ENCODE data around the gene CTSW. TPM values are rescaled to one million over a fixed set of nuclear protein-coding genes. Genes with fewer than 3 reads are reported as not detected.
A peak's percentile ranks its signal among the peaks of the same experiment; 100 is the strongest.
"Not testable (repeated sequence)": the region's sequence is repeated elsewhere in the genome, so short reads cannot be mapped to it uniquely, and the experiment has no call there.

The CTSW gene, protein sequence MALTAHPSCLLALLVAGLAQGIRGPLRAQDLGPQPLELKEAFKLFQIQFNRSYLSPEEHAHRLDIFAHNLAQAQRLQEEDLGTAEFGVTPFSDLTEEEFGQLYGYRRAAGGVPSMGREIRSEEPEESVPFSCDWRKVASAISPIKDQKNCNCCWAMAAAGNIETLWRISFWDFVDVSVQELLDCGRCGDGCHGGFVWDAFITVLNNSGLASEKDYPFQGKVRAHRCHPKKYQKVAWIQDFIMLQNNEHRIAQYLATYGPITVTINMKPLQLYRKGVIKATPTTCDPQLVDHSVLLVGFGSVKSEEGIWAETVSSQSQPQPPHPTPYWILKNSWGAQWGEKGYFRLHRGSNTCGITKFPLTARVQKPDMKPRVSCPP
- 1 to 10 TPM; 1.5 to 2.4 TPM for total RNA-seq
- long read RNA-seq, result 0 reads

DNA sequence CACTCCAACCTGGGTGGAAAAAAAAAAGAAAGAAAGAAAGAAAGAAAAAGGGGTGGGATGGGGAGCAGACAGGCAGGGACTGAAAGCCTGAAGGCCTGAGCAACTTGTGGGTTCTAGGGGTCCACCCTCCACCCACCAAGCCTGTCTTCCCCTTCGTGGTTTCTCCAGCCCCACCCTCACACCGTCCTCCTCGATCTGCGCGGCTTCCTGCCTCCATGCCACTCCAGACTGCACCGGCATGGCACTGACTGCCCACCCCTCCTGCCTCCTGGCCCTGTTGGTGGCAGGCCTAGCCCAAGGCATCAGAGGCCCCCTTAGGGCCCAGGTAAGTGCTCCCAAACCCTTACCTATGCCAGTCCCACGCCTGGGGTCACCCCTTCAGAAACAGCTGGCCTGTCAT lies at the start of gene CTSW:
Gene CTSW, plus strand, starts transcription at position 221 of the 400 bp plus-strand sequence. Its CDS starts 18 bp downstream, at position 239.
- DNase-seq (peak in 1 of 2 donors; percentile 16), ATAC-seq (no peak)
- intact Hi-C loops (cut with DNase I, micrococcal nuclease), result loop anchor here (5.0 to 10.0 kb wide), 2 partner anchors 105 to 108 kb away; no protein-coding TSS in a partner anchor

GRCh38 chr11:65832231-65832630 lies 47.4 kb upstream of the CTSW start:
- ATAC-seq; intact Hi-C loops (cut with DNase I, micrococcal nuclease); DNase-seq: not testable (repeated sequence)

- peak; percentile 94 to 96 for DNase-seq
- ATAC-seq, result peak; percentile 100
- intact Hi-C loops (cut with DNase I, micrococcal nuclease), result no loop called here
These were observed 46.2 kb upstream of the CTSW start, which contains the start of gene SNX32 for GRCh38 chr11:65833297-65834030. Gene SNX32, plus strand, starts transcription at chr11:65833963. Its CDS starts 103 bp downstream, at chr11:65834066.

- DNase-seq (no peak), ATAC-seq (peak; percentile 5)
- intact Hi-C loops (cut with DNase I, micrococcal nuclease), result no loop called here
These were observed 45.4 kb upstream of the CTSW start for GRCh38 chr11:65834202-65834601.

GRCh38 chr11:65842144-65842543 lies 37.5 kb upstream of the CTSW start:
- peak; percentile 23 for ATAC-seq
- intact Hi-C loops (cut with DNase I, micrococcal nuclease), result no loop called here
- no peak for DNase-seq

DNA sequence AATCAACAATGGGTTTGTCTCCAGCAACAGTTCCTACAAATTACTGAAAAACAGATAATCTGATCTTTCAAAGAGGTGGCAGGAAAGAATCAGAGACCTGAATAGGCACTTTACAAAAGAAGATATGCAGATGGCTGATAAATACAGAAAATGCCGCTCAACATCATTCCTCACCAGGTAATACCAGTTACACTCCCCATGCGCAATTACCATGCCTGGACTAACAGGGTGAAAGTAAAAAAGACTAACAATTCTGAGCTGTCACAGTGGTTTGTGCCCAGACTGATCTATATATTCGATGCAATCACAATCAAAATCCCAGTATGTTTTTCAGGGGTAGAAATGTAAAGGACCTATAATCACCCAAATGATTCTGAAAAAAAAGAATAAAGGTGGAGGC lies 35.8 kb upstream of the CTSW start:
- intact Hi-C loops (cut with DNase I, micrococcal nuclease), result no loop called here
- ATAC-seq, result peak; percentile 24
- DNase-seq, result no peak

- intact Hi-C loops (cut with DNase I, micrococcal nuclease), result no loop called here
- peak; percentile 74 for ATAC-seq
- peak in 1 of 2 donors; percentile 56 for DNase-seq
These were observed 35.3 kb upstream of the CTSW start for GRCh38 chr11:65844231-65844872.

- intact Hi-C loops (cut with DNase I, micrococcal nuclease), result no loop called here
- ATAC-seq, result no peak
- no peak for DNase-seq
These were observed 31.9 kb upstream of the CTSW start for GRCh38 chr11:65847746-65848145.

GRCh38 chr11:65848693-65849092 lies 30.9 kb upstream of the CTSW start:
- ATAC-seq; intact Hi-C loops (cut with DNase I, micrococcal nuclease); DNase-seq: not testable (repeated sequence)

GRCh38 chr11:65849366-65849765 lies 30.3 kb upstream of the CTSW start:
- ATAC-seq (no peak), DNase-seq (peak in 1 of 2 donors; percentile 18)
- intact Hi-C loops (cut with DNase I, micrococcal nuclease), result no loop called here

DNA sequence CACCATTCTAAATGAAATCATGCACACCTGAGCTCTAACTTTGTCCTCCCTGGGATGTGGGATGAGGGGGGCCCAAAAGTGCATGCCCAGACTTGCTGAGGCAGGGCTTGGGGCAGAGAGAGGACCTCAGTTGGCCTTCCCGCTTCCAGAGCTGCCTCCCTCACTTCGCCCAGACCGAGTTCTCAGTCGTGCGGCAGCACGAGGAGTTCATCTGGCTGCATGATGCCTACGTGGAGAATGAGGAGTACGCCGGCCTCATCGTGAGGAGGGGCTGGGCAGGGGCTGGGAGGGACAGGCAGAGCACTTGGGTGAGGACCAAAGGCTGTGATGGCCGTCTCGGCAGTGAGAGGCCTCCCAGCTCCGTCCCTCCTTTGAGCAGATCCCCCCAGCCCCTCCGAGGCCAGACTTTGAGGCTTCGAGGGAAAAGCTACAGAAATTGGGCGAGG lies 29.8 kb upstream of the CTSW start:
- ATAC-seq, result no peak
- intact Hi-C loops (cut with DNase I, micrococcal nuclease), result no loop called here
- no peak for DNase-seq

GRCh38 chr11:65850217-65851082 lies 29.2 kb upstream of the CTSW start:
- intact Hi-C loops (cut with DNase I, micrococcal nuclease), result no loop called here
- DNase-seq, result peak in 1 of 2 donors; percentile 23

GRCh38 chr11:65851083-65851579 lies 28.5 kb upstream of the CTSW start:
- intact Hi-C loops (cut with DNase I, micrococcal nuclease), result no loop called here
- DNase-seq (peak in 1 of 2 donors; percentile 26), ATAC-seq (no peak)

More at GRCh38 chr11:65850217-65851082, 29.2 kb upstream of the CTSW start:
- no peak for ATAC-seq

- intact Hi-C loops (cut with DNase I, micrococcal nuclease), result no loop called here
- peak in 1 of 2 donors; percentile 25 for DNase-seq
These were observed 27.7 kb upstream of the CTSW start for GRCh38 chr11:65851811-65852507.

GRCh38 chr11:65852508-65853245 lies 27.0 kb upstream of the CTSW start:
- ATAC-seq (no peak), DNase-seq (peak; percentile 33 to 39)
- intact Hi-C loops (cut with DNase I, micrococcal nuclease), result no loop called here

More at GRCh38 chr11:65851811-65852507, 27.7 kb upstream of the CTSW start:
- no peak for ATAC-seq

GRCh38 chr11:65853246-65853979 lies 26.2 kb upstream of the CTSW start:
- no peak for ATAC-seq
- intact Hi-C loops (cut with DNase I, micrococcal nuclease), result no loop called here
- DNase-seq, result peak in 1 of 2 donors; percentile 36
